Stimulated activated memory B cell treated with anti-CD40 and anti-IgM and Interleukin-4, amounts not matched to agents 10 μg/mL and 1 μg/mL and 100 μg/mL, for 72 hours (primary cell): ENCODE measurements around the gene GGT6.

ENCODE experiments used
- ATAC-seq: fragments of 150-1000 bp; cut with Tn5 transposase; 2 replicates; pipeline ENCODE4 v1.10.0; 2021
- H3K27ac Mint-ChIP-seq: one replicate; pipeline ENCODE4 v1.8.0; 2022; ENCODE audit warnings: mild to moderate bottlenecking, mixed read lengths
- H3K27me3 Mint-ChIP-seq: one replicate; pipeline ENCODE4 v1.8.0; 2022; ENCODE audit warnings: mixed read lengths
- H3K36me3 Mint-ChIP-seq: one replicate; pipeline ENCODE4 v1.8.0; 2022; ENCODE audit warnings: mixed read lengths
- H3K4me1 Mint-ChIP-seq: one replicate; pipeline ENCODE4 v1.8.0; 2022; ENCODE audit warnings: mixed read lengths
- H3K4me3 Mint-ChIP-seq: one replicate; pipeline ENCODE4 v1.8.0; 2022; ENCODE audit warnings: mild to moderate bottlenecking, moderate library complexity, mixed read lengths
- H3K9me3 Mint-ChIP-seq: one replicate; pipeline ENCODE4 v1.8.0; 2022; ENCODE audit warnings: mixed read lengths

GGT6 gene

DNA sequence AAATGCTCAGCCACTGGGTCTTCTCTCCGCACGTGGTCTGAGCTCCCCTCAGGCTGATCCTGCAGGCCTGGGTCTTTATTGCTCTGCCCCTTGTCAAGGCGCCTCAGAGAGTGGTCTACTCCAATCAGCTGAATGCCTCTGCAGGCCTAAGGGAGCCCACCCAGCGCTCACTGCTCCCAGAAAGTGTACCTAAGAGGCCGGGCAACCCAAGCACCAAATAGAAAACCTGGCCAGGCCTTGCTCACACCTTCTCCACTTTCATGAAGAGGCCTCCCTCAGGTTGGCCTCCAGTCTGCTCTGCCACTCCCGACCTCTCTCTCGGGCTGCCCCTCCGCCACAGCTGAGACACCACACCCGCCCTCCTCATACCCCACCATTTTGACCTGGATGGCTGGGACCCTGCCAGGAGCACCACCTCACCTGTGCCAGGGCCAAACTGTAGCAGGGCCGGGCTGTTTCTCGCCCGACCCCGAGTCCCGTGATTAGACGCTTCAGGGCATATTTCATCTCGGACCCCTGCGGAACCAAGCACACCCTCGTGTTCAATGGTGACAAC lies 5.9 kb downstream of the GGT6 start:
- Mint-ChIP-seq H3K9me3 (no peaks in the 10 kb centered on the region), H3K27me3 (no peaks in the 10 kb centered on the region), H3K36me3 (peaks cover 26% of the 10 kb centered on the region), H3K27ac (peak overlapping the region; percentile 94), H3K4me1 (peaks cover 37% of the 10 kb centered on the region), H3K4me3 (peak overlapping the region; percentile 97)
- peak; percentile 1 for ATAC-seq

DNA sequence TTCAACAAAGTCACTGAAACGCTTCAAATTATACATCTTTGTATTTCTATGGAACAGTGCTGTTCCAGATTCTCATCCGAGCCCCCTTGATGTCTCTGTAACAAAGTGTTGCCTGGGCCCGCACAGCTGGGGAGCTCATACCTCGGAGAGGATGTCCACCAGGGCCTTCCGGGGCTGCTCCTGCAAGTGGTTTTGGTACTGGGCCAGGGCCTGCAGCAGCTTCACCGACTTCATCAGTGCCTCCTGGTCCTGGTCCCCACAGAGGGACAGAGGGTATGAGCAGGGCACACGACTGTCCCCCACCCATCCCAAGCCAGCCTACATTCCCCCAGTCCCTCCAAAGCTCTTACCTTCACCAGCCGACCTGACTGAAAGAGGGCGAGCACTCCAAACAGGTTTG lies 6.7 kb downstream of the GGT6 start:
- no peak for ATAC-seq
- Mint-ChIP-seq H3K4me1 (peaks cover 37% of the 10 kb centered on the region), H3K36me3 (peaks cover 31% of the 10 kb centered on the region), H3K4me3 (peak overlapping the region; percentile 97), H3K9me3 (no peaks in the 10 kb centered on the region), H3K27ac (peak overlapping the region; percentile 94), H3K27me3 (no peaks in the 10 kb centered on the region)

DNA sequence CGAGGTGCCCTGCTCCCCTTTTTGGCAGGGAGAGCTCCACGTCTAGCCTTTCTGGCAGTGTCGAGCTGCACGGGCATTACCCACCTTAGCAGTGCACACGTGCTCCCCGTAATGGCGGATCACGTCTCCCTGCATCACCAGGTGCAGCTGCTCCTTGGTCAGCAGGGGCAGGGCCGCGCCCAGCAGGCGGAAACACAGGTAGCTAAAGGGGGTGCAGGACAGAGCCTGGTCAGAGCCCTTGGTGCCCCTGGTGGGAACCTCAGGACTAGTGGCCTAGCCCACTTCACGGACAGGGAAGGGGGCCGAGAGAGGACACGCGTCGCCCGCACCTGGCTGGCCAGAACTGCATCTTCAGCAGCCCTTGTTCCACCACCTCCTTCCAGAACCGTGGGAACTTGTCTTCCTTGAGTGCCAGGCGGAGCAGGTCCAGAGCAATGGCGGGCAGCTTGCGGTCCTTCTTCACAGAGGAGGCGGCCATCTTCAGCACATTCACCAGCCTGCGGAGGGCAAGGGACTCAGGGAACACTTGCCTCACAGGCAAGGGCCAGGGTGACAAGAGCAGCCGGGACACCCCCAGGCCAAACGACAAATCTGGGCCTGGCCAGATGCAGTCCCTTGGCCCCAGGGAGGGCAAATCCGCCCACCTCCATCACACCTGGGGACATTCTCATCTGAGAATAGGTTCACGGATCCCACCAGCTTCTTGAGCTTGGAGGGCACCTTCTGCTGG lies 8.4 kb downstream of the GGT6 start:
- no peaks in the 10 kb centered on the region for H3K27me3 Mint-ChIP-seq
- no peak for ATAC-seq
- H3K36me3 Mint-ChIP-seq = peaks cover 36% of the 10 kb centered on the region
- H3K4me3 Mint-ChIP-seq = no peak overlapping the region
- H3K9me3 Mint-ChIP-seq = no peaks in the 10 kb centered on the region
- H3K4me1 Mint-ChIP-seq = peaks cover 32% of the 10 kb centered on the region
- no peak overlapping the region for H3K27ac Mint-ChIP-seq

DNA sequence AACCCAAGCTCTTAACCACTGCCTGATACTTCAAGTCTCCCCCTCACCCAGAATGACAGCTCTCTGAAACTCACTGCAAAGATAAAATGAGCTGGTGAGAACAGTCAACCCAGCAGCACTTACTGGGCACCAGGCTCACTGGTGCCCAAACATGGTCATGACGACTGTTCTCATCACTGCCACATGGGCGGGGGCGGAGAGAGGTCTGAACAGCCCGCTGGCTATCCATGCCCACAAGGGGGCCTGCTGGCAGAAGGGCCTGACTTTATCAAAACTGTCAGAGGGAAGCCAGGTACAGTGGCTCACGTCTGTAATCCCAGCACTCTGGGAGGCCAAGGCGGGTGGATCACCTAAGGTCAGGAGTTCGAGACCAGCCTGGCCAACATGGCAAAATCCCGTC lies 9.2 kb downstream of the GGT6 start:
- H3K27me3 Mint-ChIP-seq = no peaks in the 10 kb centered on the region
- no peak overlapping the region for H3K4me3 Mint-ChIP-seq
- ATAC-seq = no peak
- H3K4me1 Mint-ChIP-seq = peaks cover 25% of the 10 kb centered on the region
- peaks cover 43% of the 10 kb centered on the region for H3K36me3 Mint-ChIP-seq
- no peaks in the 10 kb centered on the region for H3K9me3 Mint-ChIP-seq
- no peak overlapping the region for H3K27ac Mint-ChIP-seq

DNA sequence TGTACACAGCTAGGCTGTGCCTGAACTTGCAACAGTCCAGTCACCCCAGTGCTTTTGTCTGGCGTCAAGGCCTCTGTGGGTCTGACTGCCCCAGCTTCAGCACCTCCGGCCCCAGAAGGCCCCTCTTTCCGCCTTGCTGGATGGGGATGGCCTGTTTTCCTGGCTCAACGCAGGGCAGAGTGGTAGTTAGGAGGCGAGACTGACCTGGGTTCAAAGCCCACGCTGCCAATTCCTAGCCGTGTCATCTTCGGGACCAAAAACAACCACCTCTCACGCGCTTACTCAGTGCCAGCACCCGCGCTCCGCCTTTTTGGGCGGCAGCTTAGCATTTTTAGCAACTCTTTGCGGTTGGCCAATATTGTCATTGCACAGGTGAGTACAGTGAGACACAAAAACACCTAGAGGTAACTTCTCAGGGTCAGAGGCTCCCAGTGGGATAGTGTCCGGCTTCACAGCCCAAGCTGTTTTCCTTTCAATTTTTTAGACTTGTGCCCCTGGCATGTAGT lies 9.8 kb downstream of the GGT6 start:
- no peak for ATAC-seq
- Mint-ChIP-seq H3K9me3 (no peaks in the 10 kb centered on the region), H3K36me3 (peaks cover 47% of the 10 kb centered on the region), H3K27me3 (no peaks in the 10 kb centered on the region), H3K4me1 (peaks cover 19% of the 10 kb centered on the region), H3K4me3 (no peak overlapping the region), H3K27ac (no peak overlapping the region)

DNA sequence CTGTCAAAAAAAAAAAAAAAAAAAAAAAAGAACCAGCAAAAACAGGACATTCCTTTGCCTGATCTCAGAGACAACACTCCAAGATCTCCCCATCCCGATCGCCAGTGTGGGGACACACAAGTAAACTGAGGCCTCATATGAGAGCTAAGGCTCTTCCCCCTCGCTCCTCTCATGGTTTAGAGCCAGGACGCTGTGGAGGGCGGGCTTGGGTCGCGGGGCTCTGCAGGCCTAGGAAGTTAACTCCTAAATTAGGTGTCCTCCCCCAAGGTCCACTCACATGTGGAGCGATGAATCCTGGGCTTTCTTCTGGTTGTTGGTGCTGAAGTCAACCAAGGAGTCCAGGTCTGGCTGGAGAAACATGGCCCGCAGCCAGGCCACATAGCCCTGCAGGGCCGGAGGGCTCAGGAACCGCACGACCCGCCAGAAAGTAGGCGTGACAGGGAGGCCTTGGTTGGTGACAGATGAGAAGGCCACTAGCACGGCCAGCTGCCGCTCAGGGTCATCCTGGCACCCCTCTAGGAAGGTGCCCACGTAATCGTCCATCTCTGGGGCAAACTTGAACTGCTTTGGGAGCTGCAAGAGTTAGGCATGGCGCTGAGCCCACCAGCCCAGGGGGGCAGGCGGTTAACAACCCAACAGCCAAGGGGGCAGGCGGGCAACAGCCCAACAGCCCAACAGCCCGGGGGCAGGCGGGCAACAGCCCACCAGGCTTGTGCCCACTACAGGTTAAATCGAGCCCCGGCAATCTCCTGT lies 10.4 kb downstream of the GGT6 start:
- no peak for ATAC-seq
- Mint-ChIP-seq H3K27ac (no peak overlapping the region), H3K4me1 (peaks cover 16% of the 10 kb centered on the region), H3K27me3 (no peaks in the 10 kb centered on the region), H3K4me3 (no peak overlapping the region), H3K9me3 (no peaks in the 10 kb centered on the region), H3K36me3 (peaks cover 53% of the 10 kb centered on the region)

DNA sequence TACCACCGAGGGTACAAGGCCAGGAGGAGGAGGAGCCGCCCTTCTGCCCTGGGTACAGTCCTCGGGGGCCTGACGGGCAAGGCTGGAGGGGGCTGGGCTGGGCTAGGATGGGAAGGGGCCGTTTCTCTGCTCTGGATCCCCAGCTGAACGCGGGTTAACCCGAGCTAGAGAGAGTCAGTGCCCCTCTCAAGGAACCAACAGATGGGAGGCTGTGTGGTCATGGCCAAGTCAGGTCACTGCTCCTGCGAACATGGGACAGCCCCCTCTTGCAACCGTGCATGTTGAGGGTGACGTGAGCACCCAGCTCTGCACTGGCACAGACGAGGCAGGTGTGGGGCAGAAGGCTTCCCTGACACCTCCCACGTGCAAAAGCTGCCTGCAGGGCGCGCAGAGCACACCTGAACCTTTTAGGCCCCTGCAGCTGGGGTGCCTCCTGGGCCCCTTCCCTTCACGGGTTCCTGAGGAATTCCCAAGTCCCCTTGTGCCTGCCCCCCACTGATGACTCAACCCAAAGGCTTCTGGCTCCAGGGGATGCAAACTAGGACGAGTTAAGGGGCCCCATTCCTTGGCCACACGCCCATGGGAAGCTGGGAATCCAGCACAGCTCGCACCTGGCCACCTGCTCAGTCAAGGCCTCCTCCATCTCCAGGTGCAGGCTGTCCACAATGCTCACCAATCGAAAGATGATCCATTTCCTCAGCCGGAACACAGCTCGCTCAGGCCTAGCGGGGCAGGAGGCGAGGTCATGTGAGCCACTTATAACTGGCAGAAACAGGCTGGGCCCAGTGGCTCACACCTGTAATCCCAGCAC lies 11.5 kb downstream of the GGT6 start:
- Mint-ChIP-seq H3K4me3 (no peak overlapping the region), H3K27ac (no peak overlapping the region), H3K9me3 (no peaks in the 10 kb centered on the region), H3K36me3 (peaks cover 58% of the 10 kb centered on the region), H3K4me1 (peaks cover 5% of the 10 kb centered on the region), H3K27me3 (no peaks in the 10 kb centered on the region)
- ATAC-seq = no peak

DNA sequence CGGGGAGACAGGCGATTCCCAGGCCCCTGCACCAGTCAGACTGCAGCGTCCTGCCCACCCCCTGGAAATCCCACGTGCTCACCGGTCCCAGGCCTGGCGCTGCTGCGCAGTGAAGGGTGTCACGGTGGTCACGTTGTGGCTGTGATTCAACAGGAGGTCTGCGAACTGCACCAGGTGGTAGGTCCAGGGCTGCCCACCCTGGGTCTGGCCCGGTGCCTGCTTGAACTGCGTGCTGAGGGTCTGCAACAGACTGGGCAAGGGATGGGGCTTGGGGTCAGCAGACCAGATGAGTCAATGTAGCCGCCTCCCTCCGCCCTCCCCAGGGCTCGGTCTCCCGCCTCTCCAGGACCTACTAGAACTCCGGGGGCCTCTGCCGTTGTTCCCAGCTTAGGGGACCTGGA lies 12.3 kb downstream of the GGT6 start:
- Mint-ChIP-seq H3K36me3 (peaks cover 64% of the 10 kb centered on the region), H3K4me3 (no peak overlapping the region), H3K27me3 (no peaks in the 10 kb centered on the region), H3K9me3 (no peaks in the 10 kb centered on the region), H3K4me1 (no peaks in the 10 kb centered on the region), H3K27ac (no peak overlapping the region)
- no peak for ATAC-seq

DNA sequence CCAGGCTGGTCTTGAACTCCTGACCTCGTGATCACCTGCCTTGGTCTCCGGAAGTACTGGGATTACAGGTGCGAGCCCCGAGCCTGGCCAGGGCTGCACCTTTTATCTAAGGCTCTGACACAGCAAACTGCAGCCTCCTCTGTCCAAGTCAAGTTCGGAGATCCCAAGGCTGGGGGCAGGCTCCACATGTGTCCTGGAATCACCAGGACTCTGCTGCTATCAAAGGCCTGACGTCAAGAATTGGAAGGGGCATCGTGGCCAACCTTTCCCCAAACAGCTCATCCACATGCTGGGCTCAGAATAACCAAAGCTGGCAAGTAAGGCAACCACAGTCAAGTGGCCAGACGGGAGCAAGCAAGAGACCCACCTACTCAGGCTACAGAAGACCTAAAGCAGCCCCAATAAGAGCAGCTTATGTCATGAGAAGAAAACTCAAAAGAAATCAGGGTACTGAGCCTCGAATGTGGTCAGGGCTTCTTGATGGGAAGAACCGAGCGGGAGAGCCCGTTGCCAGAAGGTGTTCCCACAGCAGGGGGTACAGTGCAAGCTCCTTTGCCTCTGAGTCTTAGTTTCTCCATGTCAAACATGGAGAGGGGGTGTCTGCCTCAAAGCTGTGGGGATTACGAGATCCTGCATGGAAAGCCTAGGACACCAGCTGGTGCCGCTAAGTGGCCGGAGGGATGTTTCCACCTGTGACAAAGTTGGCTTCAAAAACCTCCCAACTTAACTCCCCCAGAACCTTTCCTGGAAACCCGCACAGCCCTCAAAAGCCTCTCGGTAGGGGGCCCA lies 13.1 kb downstream of the GGT6 start:
- H3K27ac Mint-ChIP-seq = no peak overlapping the region
- H3K36me3 Mint-ChIP-seq = peaks cover 71% of the 10 kb centered on the region

DNA sequence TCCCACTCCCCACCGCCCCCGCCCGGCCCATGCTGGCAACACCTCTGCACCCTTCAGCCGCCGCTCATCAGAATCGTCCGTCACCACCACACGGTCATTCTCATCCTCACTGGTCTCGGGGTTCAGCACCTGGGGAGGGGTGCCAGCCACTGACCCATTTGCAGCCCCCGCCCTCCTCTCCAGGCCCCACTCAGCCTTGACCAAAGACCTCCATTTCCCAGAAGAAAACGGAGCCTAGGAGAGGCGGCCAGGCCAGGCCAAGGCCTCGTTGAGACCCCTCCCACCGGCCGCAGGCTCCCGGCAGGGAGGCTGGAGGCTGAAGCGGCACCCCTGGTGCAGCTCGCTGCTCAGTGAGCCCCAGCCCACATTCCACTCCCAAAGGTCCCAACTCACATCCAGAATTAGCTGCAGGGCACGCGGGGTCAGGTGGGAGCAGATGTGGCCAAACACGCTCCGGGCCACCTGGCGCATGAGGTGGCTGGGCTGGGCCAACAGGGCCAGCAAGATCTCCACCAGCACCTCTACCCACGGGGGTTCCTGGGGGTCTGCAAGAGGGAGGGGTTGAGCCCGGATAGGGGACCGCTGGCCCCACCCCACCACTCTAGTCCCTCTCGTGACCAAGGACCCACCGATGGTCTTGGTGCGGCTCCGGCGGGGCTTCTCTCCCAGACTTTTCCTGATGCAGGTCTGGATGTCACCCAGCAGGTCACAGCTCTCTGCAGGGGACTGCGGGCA lies 15.0 kb downstream of the GGT6 start:
- no peaks in the 10 kb centered on the region for H3K9me3 Mint-ChIP-seq
- no peaks in the 10 kb centered on the region for H3K27me3 Mint-ChIP-seq
- ATAC-seq = no peak
- peaks cover 71% of the 10 kb centered on the region for H3K36me3 Mint-ChIP-seq
- no peaks in the 10 kb centered on the region for H3K4me1 Mint-ChIP-seq
- no peak overlapping the region for H3K27ac Mint-ChIP-seq
- no peak overlapping the region for H3K4me3 Mint-ChIP-seq

More for the DNA sequence above, 13.1 kb downstream of the GGT6 start:
- no peaks in the 10 kb centered on the region for H3K27me3 Mint-ChIP-seq
- H3K9me3 Mint-ChIP-seq = no peaks in the 10 kb centered on the region
- H3K4me1 Mint-ChIP-seq = no peaks in the 10 kb centered on the region
- no peak for ATAC-seq
- no peak overlapping the region for H3K4me3 Mint-ChIP-seq

DNA sequence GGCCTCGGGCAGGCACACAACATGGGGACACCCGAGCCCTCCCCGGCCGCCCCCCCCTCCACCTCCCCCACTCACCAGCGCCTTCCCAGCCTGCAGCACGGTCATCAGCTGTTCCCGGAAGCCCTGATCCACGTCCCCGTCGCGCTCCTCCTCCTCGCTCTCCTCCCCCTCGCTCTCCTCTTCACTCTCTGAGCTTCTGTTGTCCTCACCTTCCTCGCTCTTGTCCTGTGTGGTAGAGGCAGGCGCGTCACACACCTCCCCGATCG lies 15.5 kb downstream of the GGT6 start:
- no peak for ATAC-seq
- Mint-ChIP-seq H3K27me3 (no peaks in the 10 kb centered on the region), H3K4me3 (no peak overlapping the region), H3K9me3 (no peaks in the 10 kb centered on the region), H3K36me3 (peaks cover 70% of the 10 kb centered on the region), H3K27ac (no peak overlapping the region), H3K4me1 (no peaks in the 10 kb centered on the region)

DNA sequence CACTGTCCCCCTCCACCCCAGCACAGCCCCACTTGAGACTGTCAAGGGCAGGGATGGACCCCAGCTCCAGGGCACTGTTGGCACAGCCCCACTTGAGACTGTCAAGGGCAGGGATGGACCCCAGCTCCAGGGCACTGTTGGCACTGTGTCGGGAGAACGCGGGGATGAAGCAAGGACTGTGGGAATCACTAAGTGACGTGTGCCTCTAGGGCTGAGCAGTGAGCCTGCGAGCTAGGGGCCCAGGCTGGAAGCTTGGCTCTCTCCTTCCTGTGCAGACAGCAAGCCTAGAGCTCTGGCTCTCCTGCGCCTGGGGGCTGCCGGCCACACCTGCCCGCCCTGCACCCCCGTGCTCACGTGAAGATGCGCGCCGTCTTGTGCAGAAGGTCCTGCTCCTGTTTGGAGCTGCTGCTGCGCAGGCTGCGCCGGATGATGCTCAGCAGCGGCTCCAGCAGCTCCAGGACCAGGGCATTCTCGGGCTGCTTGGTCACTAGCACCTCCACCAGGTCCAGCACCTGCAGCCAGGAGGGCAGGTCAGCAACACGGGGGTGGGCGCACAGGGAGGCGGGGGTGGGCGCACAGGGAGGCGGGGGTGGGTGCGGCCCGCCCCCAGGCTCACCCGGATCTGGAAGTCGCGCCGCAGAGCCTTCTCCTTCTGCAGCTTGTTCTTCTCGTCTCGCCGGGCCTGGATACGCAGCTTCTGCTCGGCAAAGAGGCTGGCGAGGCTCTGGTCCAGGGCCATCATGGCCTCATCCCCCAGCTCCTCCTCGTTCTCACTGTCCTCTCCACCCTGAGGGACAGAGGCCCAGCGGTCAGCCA lies 16.0 kb downstream of the GGT6 start:
- no peaks in the 10 kb centered on the region for H3K27me3 Mint-ChIP-seq
- no peak for ATAC-seq
- no peak overlapping the region for H3K4me3 Mint-ChIP-seq
- no peaks in the 10 kb centered on the region for H3K9me3 Mint-ChIP-seq
- no peak overlapping the region for H3K27ac Mint-ChIP-seq
- no peaks in the 10 kb centered on the region for H3K4me1 Mint-ChIP-seq
- H3K36me3 Mint-ChIP-seq = peaks cover 71% of the 10 kb centered on the region

DNA sequence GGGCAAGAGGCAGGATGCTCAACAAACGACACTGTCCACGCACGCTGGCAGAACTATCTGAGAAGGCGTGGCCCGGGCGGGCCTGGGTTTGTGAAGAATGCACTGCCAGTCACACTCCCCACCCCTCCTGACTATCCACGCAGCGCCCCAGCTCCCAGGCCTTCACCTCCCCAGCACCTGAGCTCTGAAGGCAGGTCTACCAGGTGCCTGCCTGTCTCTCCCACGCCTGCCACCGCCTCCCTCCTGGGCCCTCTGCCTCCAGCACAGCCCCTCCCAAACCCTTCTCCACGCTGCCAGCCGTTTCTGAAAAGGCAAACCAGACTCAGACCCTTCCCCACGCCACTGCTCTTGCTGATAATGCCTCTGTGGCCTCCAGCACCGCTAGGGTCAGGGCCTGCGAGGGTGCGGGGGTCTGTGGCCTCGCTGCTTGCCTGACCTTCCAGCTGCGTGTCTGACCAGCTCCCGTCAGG lies 16.8 kb downstream of the GGT6 start:
- Mint-ChIP-seq H3K4me1 (no peaks in the 10 kb centered on the region), H3K27ac (no peak overlapping the region), H3K27me3 (no peaks in the 10 kb centered on the region), H3K36me3 (peaks cover 68% of the 10 kb centered on the region), H3K4me3 (no peak overlapping the region), H3K9me3 (no peaks in the 10 kb centered on the region)
- no peak for ATAC-seq
